Breast epithelium (tissue), 4 donors: ENCODE results near the gene TMEM176B. TPM values are rescaled to one million over a fixed set of nuclear protein-coding genes. Genes with fewer than 3 reads are reported as not detected.
A peak's percentile ranks its signal among the peaks of the same experiment; 100 is the strongest.

ENCODE experiments used
- DNase-seq, 2 donors: peaks; one replicate each; pipeline ENCODE4 v3.0.0-alpha.2; 2019; ENCODE audit warnings: low spot score in 2 of 2
- H3K27ac ChIP-seq, 2 donors: fragments of 200-600 bp; sonication (generic) in 1 of 2; one replicate each; pipeline ENCODE4 v1.5.1; 2016 to 2019; ENCODE audit warnings: mild to moderate bottlenecking in 1 of 2
- H3K27me3 ChIP-seq, 2 donors: fragments of 200-600 bp; sonication (generic) in 1 of 2; one replicate each; pipeline versions ENCODE4 v1.5.1 to v1.6.0; 2017 to 2019; ENCODE audit warnings: control low read depth in 1 of 2, mild to moderate bottlenecking in 1 of 2
- H3K36me3 ChIP-seq: fragments of 200-600 bp; one replicate; pipeline ENCODE4 v1.5.1; 2019
- H3K4me1 ChIP-seq, 2 donors: fragments of 200-600 bp; sonication (generic); one replicate each; pipeline ENCODE4 v1.5.1; 2016 to 2019; ENCODE audit warnings: control low read depth in 1 of 2
- H3K4me3 ChIP-seq, 3 donors: fragments of 200-600 bp; sonication (generic); 1 replicate in 2 of 3; 2 replicates in 1 of 3; pipeline ENCODE4 v1.5.1; 2016 to 2019; ENCODE audit warnings: mild to moderate bottlenecking in 3 of 3, moderate library complexity in 2 of 3
- H3K9me3 ChIP-seq, 2 donors: fragments of 200-600 bp; sonication (generic) in 1 of 2; one replicate each; pipeline ENCODE4 v1.5.1; 2016 to 2019; ENCODE audit warnings: control low read depth in 1 of 2
- CTCF ChIP-seq, 3 donors: fragments of 450-650 bp; IDR thresholded peaks; one replicate each; pipeline ENCODE4 v1.5.1; 2016 to 2017; ENCODE audit warnings: antibody characterized with exemption in 3 of 3, mild to moderate bottlenecking in 3 of 3, moderate library complexity in 3 of 3
- POLR2A ChIP-seq: fragments of 450-650 bp; IDR thresholded peaks from one replicate; pipeline ENCODE4 v1.6.1; 2016; ENCODE audit warnings: antibody characterized with exemption, mild to moderate bottlenecking, moderate library complexity
- POLR2AphosphoS5 ChIP-seq, 3 donors: sonication (generic); formaldehyde crosslinking; IDR thresholded peaks; one replicate each; pipeline ENCODE4 v1.6.1; 2017; ENCODE audit warnings: antibody characterized with exemption in 3 of 3
- intact Hi-C: fragments of 100-400 bp; cut with DNase I; formaldehyde crosslinking; loops from one replicate; pipeline ENCODE4 v1.15.1; 2023; ENCODE audit warnings: low total_unique reads
- total RNA-seq, 3 donors: library from RNA; depleted of rRNA; stranded (reverse); fragments of >200 nt; gene quantifications; one replicate each; pipeline ENCODE4 v1.1.0, GENCODE V29; 2016

TMEM176B gene
- total RNA-seq, 3 donors from 2014 or later: 49.1 to 105 (median 75.5) TPM

GRCh38 chr7:150846291-150847115 is 46.3 kb upstream of the TMEM176B start:
- Histone ChIP-seq H3K4me1 (no peaks in the 10 kb centered on the region), H3K9me3 (no peaks in the 10 kb centered on the region), H3K27ac (no peak overlapping the region), H3K27me3 (no peaks in the 10 kb centered on the region), H3K4me3 (no peak overlapping the region), H3K36me3 (no peaks in the 10 kb centered on the region)
- TF ChIP-seq CTCF (IDR thresholded peaks at IDR 0.05): no peak
- TF ChIP-seq POLR2AphosphoS5 (IDR thresholded peaks at IDR 0.05): no peak
- intact Hi-C loops: no loop called here
- DNase-seq: no peak

- no peak for TF ChIP-seq CTCF (IDR thresholded peaks at IDR 0.05)
- no peak for TF ChIP-seq POLR2A
- TF ChIP-seq POLR2AphosphoS5 (IDR thresholded peaks at IDR 0.05): no peak
- no peaks in the 10 kb centered on the region for H3K9me3 ChIP-seq
- no peak overlapping the region for H3K27ac ChIP-seq
- DNase-seq: no peak
- H3K27me3 ChIP-seq: no peaks in the 10 kb centered on the region
- H3K36me3 ChIP-seq: no peaks in the 10 kb centered on the region
- H3K4me1 ChIP-seq: no peaks in the 10 kb centered on the region
- intact Hi-C loops: no loop called here
- H3K4me3 ChIP-seq: no peak overlapping the region
These were observed 45.3 kb upstream of the TMEM176B start for GRCh38 chr7:150845421-150845861.

DNA sequence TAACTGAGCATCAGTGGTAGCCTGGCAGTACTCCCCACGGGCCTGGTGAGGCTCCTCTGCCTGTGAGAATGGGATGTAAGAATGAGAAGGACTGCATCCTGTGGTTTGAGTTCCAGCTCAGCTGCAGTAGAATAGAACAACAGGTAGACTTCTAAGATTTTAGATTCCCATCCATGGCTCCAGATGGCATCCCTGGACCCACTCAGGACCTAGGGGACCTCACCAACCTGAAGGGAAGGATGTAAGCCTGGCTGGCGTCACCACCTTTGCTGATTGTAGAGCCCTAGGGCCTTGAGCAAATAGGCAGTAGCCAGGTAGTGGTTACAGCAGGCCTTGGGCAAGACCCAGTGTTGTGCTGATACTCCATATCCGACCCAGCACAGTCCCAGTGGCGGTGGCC is 42.6 kb upstream of the TMEM176B start:
- Histone ChIP-seq H3K4me3 (no peak overlapping the region), H3K36me3 (no peaks in the 10 kb centered on the region), H3K27ac (no peak overlapping the region), H3K27me3 (no peaks in the 10 kb centered on the region), H3K9me3 (no peaks in the 10 kb centered on the region), H3K4me1 (no peaks in the 10 kb centered on the region)
- intact Hi-C loops: no loop called here
- no peak for DNase-seq
- TF ChIP-seq CTCF (IDR thresholded peaks at IDR 0.05) (no peak), POLR2AphosphoS5 (IDR thresholded peaks at IDR 0.05) (no peak), POLR2A (no peak)

DNA sequence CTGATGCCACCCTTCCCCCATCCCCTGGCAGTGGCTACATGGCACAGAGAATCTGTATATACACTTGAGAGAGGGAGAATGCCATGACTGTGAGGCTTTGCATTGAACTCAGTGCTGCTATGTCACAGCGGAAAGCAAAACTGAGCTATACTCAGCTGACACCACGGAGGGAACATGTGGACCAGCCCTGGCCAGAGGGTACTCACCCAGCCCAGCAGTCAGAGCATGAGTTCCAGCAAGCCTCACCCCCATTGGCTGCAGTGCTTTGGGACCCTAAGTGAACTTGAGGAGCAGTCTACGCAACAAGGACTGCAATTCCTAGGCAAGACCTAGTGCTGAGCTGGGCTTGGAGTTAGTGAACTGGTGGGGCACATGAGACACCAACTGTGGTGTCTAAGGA is 41.9 kb upstream of the TMEM176B start:
- Histone ChIP-seq H3K9me3 (no peaks in the 10 kb centered on the region), H3K4me3 (no peak overlapping the region), H3K4me1 (no peaks in the 10 kb centered on the region), H3K36me3 (no peaks in the 10 kb centered on the region), H3K27ac (no peak overlapping the region), H3K27me3 (no peaks in the 10 kb centered on the region)
- DNase-seq: no peak
- no peak for TF ChIP-seq POLR2A
- no peak for TF ChIP-seq CTCF (IDR thresholded peaks at IDR 0.05)
- no peak for TF ChIP-seq POLR2AphosphoS5 (IDR thresholded peaks at IDR 0.05)
- intact Hi-C loops: no loop called here

DNA sequence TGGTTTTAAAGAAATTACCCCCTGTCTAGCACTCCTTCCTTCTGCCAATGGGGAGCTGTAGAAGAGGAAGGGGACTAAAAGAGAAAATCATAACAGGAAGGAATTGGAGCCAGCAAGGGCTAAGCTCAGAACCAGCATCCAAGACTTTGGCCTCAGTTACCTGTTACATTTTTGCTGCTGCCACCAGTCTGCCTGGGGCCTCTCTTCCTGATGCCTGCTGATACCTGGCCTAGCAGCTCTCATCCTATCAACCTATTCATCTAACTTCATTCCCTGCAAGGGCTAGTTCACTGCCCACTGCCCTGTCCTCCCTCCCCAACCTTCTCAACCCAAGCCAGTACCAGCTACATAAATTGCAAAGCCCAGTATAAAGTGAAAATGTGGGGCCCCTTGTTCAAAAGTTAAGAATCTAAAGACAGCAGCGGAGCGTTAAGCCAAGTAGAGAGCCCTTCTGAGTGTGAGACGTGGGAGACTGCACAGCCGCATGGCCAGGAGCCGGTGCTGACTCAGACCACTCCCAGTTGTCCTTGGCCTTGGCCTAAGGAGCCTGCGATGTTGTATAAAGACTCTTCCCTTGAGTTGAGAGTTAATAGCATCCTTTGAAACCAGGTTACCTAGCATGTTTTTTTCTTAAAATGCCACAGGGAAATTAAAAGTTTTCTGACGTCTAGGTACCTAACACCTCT is 38.9 kb upstream of the TMEM176B start:
- peak in 1 of 2 donors; percentile 4 for DNase-seq

More for the DNA sequence above, 38.9 kb upstream of the TMEM176B start:
- intact Hi-C loops: no loop called here
- Histone ChIP-seq H3K27ac (no peak overlapping the region), H3K27me3 (peaks cover 0 to 3% of the 10 kb centered on the region in 2 donors), H3K4me3 (no peak overlapping the region), H3K36me3 (no peaks in the 10 kb centered on the region), H3K4me1 (no peaks in the 10 kb centered on the region), H3K9me3 (no peaks in the 10 kb centered on the region)
- TF ChIP-seq CTCF (IDR thresholded peaks at IDR 0.05): no peak
- no peak for TF ChIP-seq POLR2A
- TF ChIP-seq POLR2AphosphoS5 (IDR thresholded peaks at IDR 0.05): no peak
